SU-DHL-6 (cell line): ENCODE measurements around the gene TRPV5.
A peak's percentile ranks its signal among the peaks of the same experiment; 100 is the strongest.

ENCODE experiments used
- H2AFZ ChIP-seq: fragments of 200-600 bp; sonication (generic); 2 replicates; pipeline ENCODE4 v1.6.1; 2014; ENCODE audit warnings: low read depth, mild to moderate bottlenecking, moderate library complexity, mixed read lengths, antibody characterized with exemption, low read length; ENCODE audit not compliant: severe bottlenecking
- H3F3A ChIP-seq: fragments of 200-600 bp; shearing (Covaris generic); 2 replicates; pipeline ENCODE4 v1.6.0; 2016; ENCODE audit warnings: antibody characterized with exemption, mild to moderate bottlenecking; ENCODE audit not compliant: insufficient read depth
- H3K27ac ChIP-seq: fragments of 200-600 bp; sonication (generic); 2 replicates; pipeline ENCODE4 v1.5.1; 2016; ENCODE audit warnings: low read depth, mild to moderate bottlenecking, low read length, moderate library complexity, mixed read lengths
- H3K27me3 ChIP-seq: fragments of 200-600 bp; sonication (generic), shearing (Covaris generic); 2 replicates; pipeline ENCODE4 v1.6.0; 2014; ENCODE audit warnings: mild to moderate bottlenecking, low read length
- H3K36me3 ChIP-seq: fragments of 200-600 bp; sonication (generic); 2 replicates; pipeline ENCODE4 v1.6.1; 2014; ENCODE audit warnings: mild to moderate bottlenecking, low read length, mixed read lengths
- H3K4me2 ChIP-seq: fragments of 300-600, 200-600 bp; shearing (Covaris generic), sonication (generic); 2 replicates; pipeline ENCODE4 v1.6.0; 2014; ENCODE audit warnings: low read length, low read depth, mild to moderate bottlenecking; ENCODE audit not compliant: poor library complexity, severe bottlenecking
- H3K4me3 ChIP-seq: fragments of 200-600 bp; sonication (generic); 2 replicates; pipeline ENCODE4 v1.5.1; 2014; ENCODE audit warnings: antibody characterized with exemption, low read length, mild to moderate bottlenecking, mixed read lengths; ENCODE audit not compliant: insufficient read depth, poor library complexity, severe bottlenecking
- H3K79me2 ChIP-seq: fragments of 200-600 bp; sonication (generic); 2 replicates; pipeline ENCODE4 v1.6.1; 2014; ENCODE audit warnings: mild to moderate bottlenecking, low read length, moderate library complexity; ENCODE audit not compliant: insufficient read depth
- H3K9ac ChIP-seq: fragments of 200-600 bp; sonication (generic); 2 replicates; pipeline ENCODE4 v1.7.0; 2014; ENCODE audit warnings: mild to moderate bottlenecking, low read length
- H3K9me2 ChIP-seq: fragments of 200-600 bp; sonication (generic); replicated peaks from 2 replicates; pipeline ENCODE4 v1.6.1; 2014; ENCODE audit warnings: low read length; ENCODE audit not compliant: insufficient read depth
- H3K9me3 ChIP-seq: fragments of 200-600 bp; sonication (generic); 2 replicates; pipeline ENCODE4 v1.6.1; 2014; ENCODE audit warnings: low read length, mixed read lengths; ENCODE audit not compliant: insufficient read depth
- H4K20me1 ChIP-seq: fragments of 200-600 bp; sonication (generic); 2 replicates; pipeline ENCODE4 v1.6.1; 2014; ENCODE audit warnings: low read depth, mild to moderate bottlenecking, antibody characterized with exemption, low read length, moderate library complexity, mixed read lengths
- CTCF ChIP-seq: fragments of 200-600 bp; sonication (generic); IDR thresholded peaks from one replicate; pipeline ENCODE4 v1.5.1; 2017; ENCODE audit warnings: antibody characterized with exemption, mild to moderate bottlenecking, low read length, moderate library complexity; ENCODE audit not compliant: insufficient read depth, poor library complexity, severe bottlenecking
- EZH2phosphoT487 ChIP-seq: fragments of 200-600 bp; sonication (generic), shearing (Covaris generic); conservative IDR thresholded peaks from 2 replicates; pipeline ENCODE4 v1.6.1; 2018; ENCODE audit warnings: mild to moderate bottlenecking, antibody characterized with exemption, low read length, moderate library complexity, mixed read lengths

TRPV5 gene

GRCh38 chr7:142873281-142873784 lies 60.2 kb downstream of the TRPV5 start:
- H4K20me1 ChIP-seq = no peaks in the 10 kb centered on the region
- no peaks in the 10 kb centered on the region for H3F3A ChIP-seq
- no peak overlapping the region for H2AFZ ChIP-seq
- H3K9ac ChIP-seq = no peak overlapping the region
- H3K9me3 ChIP-seq = no peaks in the 10 kb centered on the region
- H3K9me2 ChIP-seq = no peaks in the 10 kb centered on the region
- H3K79me2 ChIP-seq = no peaks in the 10 kb centered on the region
- H3K4me2 ChIP-seq = no peak overlapping the region
- no peaks in the 10 kb centered on the region for H3K27me3 ChIP-seq
- H3K36me3 ChIP-seq = no peaks in the 10 kb centered on the region
- no peak overlapping the region for H3K27ac ChIP-seq
- H3K4me3 ChIP-seq = no peak overlapping the region
- TF ChIP-seq CTCF = peak; percentile 82
- TF ChIP-seq EZH2phosphoT487 = no peak

DNA sequence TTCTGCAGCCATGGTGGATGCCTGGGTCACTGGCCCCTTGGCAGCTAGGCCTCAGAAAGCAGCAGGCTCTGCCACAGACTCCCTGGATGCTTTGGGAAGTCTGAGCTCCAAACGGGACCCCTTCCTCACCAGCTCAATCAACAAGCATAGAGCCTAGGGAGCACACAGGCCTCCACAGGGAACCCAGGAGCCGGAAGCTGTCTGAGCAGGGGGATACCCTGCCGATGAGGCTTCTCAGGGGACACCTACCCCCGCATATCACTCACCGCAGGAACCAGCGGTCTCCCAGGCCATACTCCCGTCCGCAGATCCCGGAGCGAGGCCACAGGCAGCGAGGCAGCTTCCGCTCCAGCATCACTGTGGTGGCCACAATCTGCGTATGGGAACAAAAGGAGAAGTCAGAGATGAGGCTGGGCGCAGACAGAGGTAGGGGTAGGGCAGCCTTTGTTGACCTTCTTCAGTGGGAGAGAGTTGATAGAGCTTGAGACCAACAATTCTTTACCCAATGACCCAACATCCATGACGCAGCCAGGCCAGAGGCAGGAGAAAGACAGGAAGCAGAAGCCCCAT lies 61.4 kb downstream of the TRPV5 start:
- no peak overlapping the region for H3K4me3 ChIP-seq
- no peaks in the 10 kb centered on the region for H3K27me3 ChIP-seq
- H3K9ac ChIP-seq = no peak overlapping the region
- no peak overlapping the region for H2AFZ ChIP-seq
- H4K20me1 ChIP-seq = no peaks in the 10 kb centered on the region
- no peak overlapping the region for H3K27ac ChIP-seq
- TF ChIP-seq EZH2phosphoT487 (no peak), CTCF (no peak)
- H3K9me2 ChIP-seq = no peaks in the 10 kb centered on the region
- no peaks in the 10 kb centered on the region for H3F3A ChIP-seq
- H3K36me3 ChIP-seq = no peaks in the 10 kb centered on the region
- H3K79me2 ChIP-seq = no peaks in the 10 kb centered on the region
- no peak overlapping the region for H3K4me2 ChIP-seq
- H3K9me3 ChIP-seq = no peaks in the 10 kb centered on the region

DNA sequence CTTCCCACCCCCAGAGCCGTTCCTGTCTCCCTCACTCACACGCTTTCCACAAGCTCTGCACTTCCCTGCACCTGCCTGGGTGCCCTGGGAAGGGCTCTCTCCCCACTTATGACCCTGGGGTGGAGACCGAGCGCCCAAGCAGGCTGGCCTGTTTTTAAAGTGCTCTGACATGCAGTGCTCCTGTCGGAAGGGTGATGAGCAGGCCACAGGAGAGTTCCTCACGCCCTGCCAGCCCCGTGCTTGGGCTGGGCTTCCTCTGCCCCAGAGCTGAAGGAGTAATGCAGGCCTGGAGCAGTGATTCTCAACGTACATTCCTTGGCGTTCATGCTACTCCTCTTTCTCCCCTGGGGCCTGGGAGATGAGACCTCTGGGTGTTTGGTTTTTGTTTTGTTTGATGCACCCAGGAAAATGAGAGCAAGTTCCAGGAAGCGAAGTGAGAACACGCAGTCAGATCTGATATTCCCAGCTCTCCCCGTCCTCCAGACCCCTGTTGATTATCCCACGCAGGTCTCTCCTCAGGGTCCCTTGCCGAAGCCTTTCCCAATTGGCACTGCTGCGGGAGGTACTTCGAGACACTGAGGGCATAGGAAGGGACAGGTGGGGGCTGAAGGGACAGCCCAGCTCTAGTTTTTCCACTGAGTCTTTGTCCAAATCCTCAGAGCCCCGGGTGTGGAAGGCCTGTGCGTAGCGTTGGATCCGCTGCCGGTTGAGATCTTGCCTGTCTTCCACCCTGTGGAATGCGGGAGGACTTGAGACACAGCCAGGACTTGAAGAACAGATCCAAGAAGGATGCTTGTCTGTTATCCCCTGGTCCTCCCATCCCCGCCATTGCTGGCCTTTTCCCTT lies 62.1 kb downstream of the TRPV5 start:
- H2AFZ ChIP-seq = no peak overlapping the region
- no peaks in the 10 kb centered on the region for H3K79me2 ChIP-seq
- H3K27ac ChIP-seq = no peak overlapping the region
- H3K4me3 ChIP-seq = no peak overlapping the region
- no peaks in the 10 kb centered on the region for H3K9me3 ChIP-seq
- H3K4me2 ChIP-seq = no peak overlapping the region
- no peaks in the 10 kb centered on the region for H4K20me1 ChIP-seq
- H3K9me2 ChIP-seq = no peaks in the 10 kb centered on the region
- no peaks in the 10 kb centered on the region for H3K36me3 ChIP-seq
- TF ChIP-seq EZH2phosphoT487 = no peak
- no peak for TF ChIP-seq CTCF
- no peak overlapping the region for H3K9ac ChIP-seq
- H3F3A ChIP-seq = no peaks in the 10 kb centered on the region
- H3K27me3 ChIP-seq = no peaks in the 10 kb centered on the region
